ENCODE measurements around the gene NIPA2. TPM values are rescaled to one million over a fixed set of nuclear protein-coding genes. Genes with fewer than 3 reads are reported as not detected.

The NIPA2 gene
- total RNA-seq, 4 donors from 2014 or later: 33.2 to 66.9 (median 52.7) TPM

- H3K27ac ChIP-seq: no peak overlapping the region
- no peaks in the 10 kb centered on the region for H3K4me1 ChIP-seq
- no peak for DNase-seq (ENCODE audit: low spot score in 2 of 2)
- H3K4me3 ChIP-seq: no peak overlapping the region
- 88 to 90% methylated on average over 26 to 33 of the region's 33 CpGs for WGBS, 2 donors
- no peaks in the 10 kb centered on the region for H3K9me3 ChIP-seq
- TF ChIP-seq POLR2A (IDR thresholded peaks at IDR 0.05): no peak
- no peak for TF ChIP-seq CTCF (IDR thresholded peaks at IDR 0.05)
- no peak for TF ChIP-seq EP300 (IDR thresholded peaks at IDR 0.05)
- H3K27me3 ChIP-seq: no peaks in the 10 kb centered on the region
- peaks cover 0 to 85% (median 0%) of the 10 kb centered on the region in 3 donors for H3K36me3 ChIP-seq
These were observed 53.2 kb downstream of the NIPA2 start for GRCh38 chr15:22891426-22892210.

- no peak overlapping the region for H3K27ac ChIP-seq
- H3K27me3 ChIP-seq: no peaks in the 10 kb centered on the region
- H3K36me3 ChIP-seq: peaks cover 0 to 85% (median 0%) of the 10 kb centered on the region in 3 donors
These were observed 53.9 kb downstream of the NIPA2 start for GRCh38 chr15:22892333-22892732.

GRCh38 chr15:22893081-22893480, 54.6 kb downstream of the NIPA2 start:
- Histone ChIP-seq H3K36me3 (peaks cover 0 to 85% (median 0%) of the 10 kb centered on the region in 3 donors), H3K27ac (no peak overlapping the region), H3K27me3 (no peaks in the 10 kb centered on the region), H3K4me1 (no peaks in the 10 kb centered on the region), H3K4me3 (no peak overlapping the region), H3K9me3 (no peaks in the 10 kb centered on the region)
- WGBS, 2 donors: 92 to 96% methylated on average over 17 of the region's 17 CpGs
- TF ChIP-seq CTCF (IDR thresholded peaks at IDR 0.05) (no peak), POLR2A (IDR thresholded peaks at IDR 0.05) (no peak), EP300 (IDR thresholded peaks at IDR 0.05) (no peak)
- DNase-seq (ENCODE audit: low spot score in 2 of 2): no peak

More at GRCh38 chr15:22892333-22892732, 53.9 kb downstream of the NIPA2 start:
- Histone ChIP-seq H3K9me3 (no peaks in the 10 kb centered on the region), H3K4me3 (no peak overlapping the region), H3K4me1 (no peaks in the 10 kb centered on the region)
- DNase-seq (ENCODE audit: low spot score in 2 of 2): no peak
- WGBS, 2 donors: 86 to 91% methylated on average over 9 of the region's 9 CpGs
- TF ChIP-seq EP300 (IDR thresholded peaks at IDR 0.05) (no peak), POLR2A (IDR thresholded peaks at IDR 0.05) (no peak), CTCF (IDR thresholded peaks at IDR 0.05) (no peak)

GRCh38 chr15:22893881-22894280, 55.4 kb downstream of the NIPA2 start:
- Histone ChIP-seq H3K4me1 (no peaks in the 10 kb centered on the region), H3K27me3 (no peaks in the 10 kb centered on the region), H3K27ac (no peak overlapping the region), H3K36me3 (peaks cover 0 to 84% (median 0%) of the 10 kb centered on the region in 3 donors), H3K4me3 (no peak overlapping the region), H3K9me3 (no peaks in the 10 kb centered on the region)
- TF ChIP-seq EP300 (IDR thresholded peaks at IDR 0.05): no peak
- no peak for TF ChIP-seq POLR2A (IDR thresholded peaks at IDR 0.05)
- no peak for TF ChIP-seq CTCF (IDR thresholded peaks at IDR 0.05)
- DNase-seq (ENCODE audit: low spot score in 2 of 2): no peak
- 93 to 97% methylated on average over 13 of the region's 13 CpGs for WGBS, 2 donors

- Histone ChIP-seq H3K4me1 (no peaks in the 10 kb centered on the region), H3K4me3 (no peak overlapping the region), H3K9me3 (no peaks in the 10 kb centered on the region), H3K36me3 (peaks cover 0 to 85% (median 0%) of the 10 kb centered on the region in 3 donors), H3K27ac (no peak overlapping the region), H3K27me3 (no peaks in the 10 kb centered on the region)
- TF ChIP-seq CTCF (IDR thresholded peaks at IDR 0.05) (no peak), EP300 (IDR thresholded peaks at IDR 0.05) (no peak), POLR2A (IDR thresholded peaks at IDR 0.05) (no peak)
- WGBS, 2 donors: 93 to 97% methylated on average over 10 of the region's 10 CpGs
- no peak for DNase-seq (ENCODE audit: low spot score in 2 of 2)
These were observed 57.2 kb downstream of the NIPA2 start for GRCh38 chr15:22895465-22896190.
